HepG2 (cell line): ENCODE measurements around the gene DDX19B. TPM values are rescaled to one million over a fixed set of nuclear protein-coding genes. Genes with fewer than 3 reads are reported as not detected.

Experiments
- GATAD2A ChIP-seq: IDR thresholded peaks from 2 replicates; pipeline ENCODE4 v1.6.1; 2016
- ISX ChIP-seq: sonication (generic); formaldehyde crosslinking; conservative IDR thresholded peaks from 2 replicates; pipeline ENCODE4 v1.5.0; 2020; ENCODE audit warnings: missing genetic modification reagents
- KAT7 ChIP-seq: IDR thresholded peaks from 2 replicates; pipeline ENCODE4 v1.6.1; 2018; ENCODE audit warnings: borderline replicate concordance, missing compliant biosample characterization
- KIAA2018 ChIP-seq: sonication (generic); formaldehyde crosslinking; IDR thresholded peaks from 2 replicates; pipeline ENCODE4 v1.5.0; 2020; ENCODE audit warnings: mild to moderate bottlenecking, missing genetic modification reagents, borderline replicate concordance
- NCOR1 ChIP-seq: fragments of 200-600 bp; sonication (generic); IDR thresholded peaks from 2 replicates; pipeline ENCODE4 v1.7.0; 2017; ENCODE audit warnings: antibody characterized with exemption, low read length, borderline replicate concordance
- NR3C1 ChIP-seq: sonication (generic); formaldehyde crosslinking; IDR thresholded peaks from 2 replicates; pipeline ENCODE4 v1.4.0; 2020; ENCODE audit warnings: missing genetic modification reagents
- SATB2 ChIP-seq: sonication (generic); formaldehyde crosslinking; IDR thresholded peaks from 2 replicates; pipeline ENCODE4 v1.5.0; 2020; ENCODE audit warnings: missing genetic modification reagents
- SMC3 ChIP-seq: IDR thresholded peaks from 2 replicates; pipeline ENCODE4 v1.6.1; 2011; ENCODE audit warnings: low read length, improper control_type of control experiment
- TCF12 ChIP-seq, 2 experiments: fragments of 450-650 bp in 1 of 2; sonication (generic) in 1 of 2; formaldehyde crosslinking in 1 of 2; IDR thresholded peaks; 2 replicates each; pipeline versions ENCODE4 v1.6.1 to v1.8.0; 2017 to 2022; ENCODE audit warnings: antibody characterized with exemption in 1 of 2, mild to moderate bottlenecking in 1 of 2, missing genetic modification reagents in 1 of 2, moderate library complexity in 1 of 2
- TCF7 ChIP-seq: sonication (generic); IDR thresholded peaks from 2 replicates; pipeline ENCODE4 v1.6.1; 2016; ENCODE audit warnings: antibody characterized with exemption, low read depth
- U2AF2 ChIP-seq: fragments of 200-400 bp; formaldehyde crosslinking; IDR thresholded peaks from 2 replicates; pipeline ENCODE4 v1.6.1; 2017; ENCODE audit warnings: low read depth, mild to moderate bottlenecking, low read length
- YY1 ChIP-seq: IDR thresholded peaks from 2 replicates; pipeline ENCODE4 v1.6.1; 2011; ENCODE audit warnings: low read length, low read depth, moderate library complexity, mild to moderate bottlenecking; ENCODE audit not compliant: insufficient read depth, insufficient replicate concordance
- ZBTB20 ChIP-seq: sonication (generic); formaldehyde crosslinking; IDR thresholded peaks from 2 replicates; pipeline ENCODE4 v1.8.1; 2023; ENCODE audit warnings: missing genetic modification reagents, low read depth, mild to moderate bottlenecking, borderline replicate concordance
- ZIK1 ChIP-seq: sonication (generic); formaldehyde crosslinking; IDR thresholded peaks from 2 replicates; pipeline ENCODE4 v1.5.0; 2020; ENCODE audit warnings: mild to moderate bottlenecking, low read depth, missing genetic modification reagents, borderline replicate concordance
- ZMAT3 ChIP-seq: sonication (generic); formaldehyde crosslinking; conservative IDR thresholded peaks from 2 replicates; pipeline ENCODE4 v1.7.0; 2021; ENCODE audit warnings: missing genetic modification reagents
- ZNF317 ChIP-seq: sonication (generic); formaldehyde crosslinking; IDR thresholded peaks from 2 replicates; pipeline ENCODE4 v1.5.0; 2020; ENCODE audit warnings: mild to moderate bottlenecking, missing genetic modification reagents
- ZNF431 ChIP-seq: sonication (generic); formaldehyde crosslinking; IDR thresholded peaks from 2 replicates; pipeline ENCODE4 v1.9.0; 2022; ENCODE audit warnings: missing genetic modification reagents, low read depth, mild to moderate bottlenecking, borderline replicate concordance
- ZNF460 ChIP-seq: sonication (generic); formaldehyde crosslinking; IDR thresholded peaks from 2 replicates; pipeline ENCODE4 v1.5.1; 2020; ENCODE audit warnings: missing genetic modification reagents, mild to moderate bottlenecking, borderline replicate concordance
- ZNF563 ChIP-seq: sonication (generic); formaldehyde crosslinking; IDR thresholded peaks from 2 replicates; pipeline ENCODE4 v1.8.0; 2022; ENCODE audit warnings: mild to moderate bottlenecking, moderate library complexity, missing genetic modification reagents
- ZNF615 ChIP-seq: sonication (generic); formaldehyde crosslinking; IDR thresholded peaks from 2 replicates; pipeline ENCODE4 v1.5.0; 2020; ENCODE audit warnings: mild to moderate bottlenecking, missing genetic modification reagents, borderline replicate concordance
- ZNF709 ChIP-seq: sonication (generic); formaldehyde crosslinking; IDR thresholded peaks from 2 replicates; pipeline ENCODE4 v1.5.0; 2020; ENCODE audit warnings: mild to moderate bottlenecking, missing genetic modification reagents
- ZNF772 ChIP-seq: sonication (generic); formaldehyde crosslinking; IDR thresholded peaks from 2 replicates; pipeline ENCODE4 v1.5.0; 2020; ENCODE audit warnings: mild to moderate bottlenecking, missing genetic modification reagents
- polyA plus RNA-seq, 8 experiments: library from polyadenylated mRNA; depleted of rRNA in 3 of 8; stranded (reverse) in 7 of 8; unstranded in 1 of 8; fragments of >200 nt; fragmentation: Illumina TruSeq in 4 of 8; extraction: Trizol in 4 of 8; gene quantifications; 2 replicates each; pipeline versions ENCODE4 v1.2.1 to v1.2.3, GENCODE V29; 2011 to 2016; ENCODE audit warnings: low read depth in 4 of 8, missing spikeins in 1 of 8, mixed read lengths in 1 of 8; ENCODE audit not compliant: insufficient read depth in 1 of 8
- total RNA-seq, 5 experiments: library from RNA; depleted of rRNA; stranded (reverse); fragments of >200 nt; fragmentation: Illumina TruSeq; extraction: Trizol; gene quantifications; 2 replicates each; pipeline ENCODE4 v1.2.3, GENCODE V29; 2016; ENCODE audit warnings: low read depth in 1 of 5

Gene DDX19B
- total and polyA plus RNA-seq, 2 of the 13 experiments (the other 11 are each of a cell fraction or from before 2014, with no cell fraction given) = 36.2 to 40.0 TPM

GRCh38 chr16:70250748-70251628, 48.0 kb upstream of the DDX19B start (continued):
- no peak for TF ChIP-seq ZBTB20 (CRISPR knock-in tag)
- TF ChIP-seq ZNF709 (CRISPR knock-in tag) = peak; percentile 41; the same call in 1 of the 2 replicates
- TF ChIP-seq ZIK1 (CRISPR knock-in tag) = peak; percentile 20; the same call in 1 of the 2 replicates
- peak; percentile 86; the same call in 1 of the 2 replicates for TF ChIP-seq ISX (CRISPR knock-in tag)
- no peak for TF ChIP-seq ZNF460
- no peak for TF ChIP-seq NR3C1 (CRISPR knock-in tag)
- no peak for TF ChIP-seq KAT7
- TF ChIP-seq ZNF615 (CRISPR knock-in tag) = no peak
- no peak for TF ChIP-seq U2AF2
- 0 out of 2 replicates have a peak, but pooled peaks have one; percentile 81 for TF ChIP-seq ZNF431 (CRISPR knock-in tag)
- 0 out of 2 replicates have a peak, but pooled peaks have one; percentile 18 for TF ChIP-seq ZMAT3 (CRISPR knock-in tag)
- TF ChIP-seq YY1 = no peak
- peak; percentile 89; the same call in 1 of the 2 replicates for TF ChIP-seq ZNF563 (CRISPR knock-in tag)
- no peak for TF ChIP-seq KIAA2018 (CRISPR knock-in tag)
- no peak for TF ChIP-seq NCOR1
- no peak for TF ChIP-seq TCF7
- TF ChIP-seq SMC3 = no peak
- peak; percentile 65; the same call in 1 of the 2 replicates for TF ChIP-seq ZNF772 (CRISPR knock-in tag)
- TF ChIP-seq ZNF317 (CRISPR knock-in tag) = no peak
- no peak for TF ChIP-seq GATAD2A
- 0 out of 2 replicates have a peak, but pooled peaks have one; percentile 50 for TF ChIP-seq SATB2 (CRISPR knock-in tag)
- TF ChIP-seq TCF12 (IDR thresholded peaks at IDR 0.05) = no peak
- TF ChIP-seq TCF12 (CRISPR knock-in tag; IDR thresholded peaks at IDR 0.05) = no peak; the same call in 1 of the 2 replicates
